Occipital lobe (tissue), 2 donors: ENCODE data around the gene RPL10L. TPM values are rescaled to one million over a fixed set of nuclear protein-coding genes. Genes with fewer than 3 reads are reported as not detected.

Experiments used
- DNase-seq: peaks from one replicate; lab custom pipeline; 2025; lab: John Stamatoyannopoulos, UW
- total RNA-seq: library from RNA; depleted of rRNA; stranded (reverse); fragments of >200 nt; gene quantifications from one replicate; pipeline ENCODE4 v1.2.3, GENCODE V29; 2014

The RPL10L gene
- not detected for total RNA-seq

DNA sequence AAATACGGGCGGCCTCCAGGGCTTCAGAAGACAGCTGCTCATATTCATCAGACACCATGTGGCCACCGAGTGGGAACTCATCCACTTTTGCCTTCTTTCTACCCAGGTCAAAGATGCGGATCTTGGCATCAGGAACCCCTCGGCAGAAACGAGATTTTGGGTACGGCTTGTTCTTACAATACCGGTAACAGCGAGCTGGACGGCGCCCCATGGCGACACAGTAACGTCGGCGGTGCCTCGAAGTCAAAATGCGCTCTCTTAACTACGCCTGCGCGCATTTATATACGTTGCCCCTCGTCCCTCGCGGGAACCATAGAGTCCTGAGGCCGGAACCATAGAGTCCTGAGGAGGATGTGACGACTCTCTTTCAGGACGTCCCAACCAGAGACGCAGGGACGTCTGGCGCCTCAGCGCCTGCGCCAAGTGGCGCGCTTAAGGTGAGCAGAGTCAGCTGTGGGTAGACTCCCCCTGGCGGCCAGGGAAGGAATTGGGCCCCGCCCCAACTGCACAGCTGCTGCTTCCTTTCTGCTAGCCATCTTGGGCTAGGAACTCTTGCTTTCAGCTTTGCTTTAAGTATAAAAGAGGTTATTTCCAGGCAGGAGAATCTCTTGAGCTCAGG is at the start of gene RPL10L:
Gene RPL10L (minus strand): TSS at position 256 of the 619 bp plus-strand sequence. CDS start 45 bp downstream, at position 211.
- no peak for DNase-seq

DNA sequence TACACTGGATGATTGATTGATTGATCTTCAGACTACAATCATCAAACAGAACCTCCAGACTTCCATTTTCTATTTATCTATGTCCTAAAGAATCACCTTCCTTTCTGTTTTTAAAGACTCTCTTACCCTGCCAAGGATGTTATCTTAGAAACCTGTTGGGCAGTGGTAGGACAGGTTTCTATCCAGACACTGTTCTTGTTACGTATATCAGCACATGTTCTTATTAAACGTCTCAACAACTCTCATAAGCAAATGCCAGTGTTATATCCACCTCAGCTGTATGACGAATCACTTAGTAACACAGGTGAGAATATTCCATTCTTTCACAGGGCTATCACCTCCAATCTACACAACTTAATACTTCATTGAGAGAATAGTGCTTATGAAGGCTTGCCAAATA is 40.2 kb upstream of the RPL10L start:
- no peak for DNase-seq

DNA sequence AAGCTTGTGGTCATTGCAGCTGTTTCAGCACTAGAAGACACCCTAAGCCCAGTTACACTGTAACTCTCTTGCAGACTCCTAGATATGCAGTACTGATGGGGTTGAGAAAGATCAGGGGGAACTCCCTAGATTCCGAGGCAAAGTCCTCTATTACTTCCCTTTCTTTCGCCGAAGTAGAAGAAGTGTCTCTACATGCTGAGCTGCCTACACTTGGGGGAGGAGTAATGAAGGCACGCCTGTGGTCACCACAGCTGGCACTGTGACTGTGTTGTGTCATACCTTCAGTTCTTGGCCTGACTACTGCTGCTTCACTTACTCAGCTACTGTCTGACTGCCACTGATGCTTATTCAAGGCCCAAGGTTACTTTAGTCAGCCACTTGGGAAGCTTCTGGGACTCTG is 35.1 kb upstream of the RPL10L start:
- DNase-seq, result no peak

DNA sequence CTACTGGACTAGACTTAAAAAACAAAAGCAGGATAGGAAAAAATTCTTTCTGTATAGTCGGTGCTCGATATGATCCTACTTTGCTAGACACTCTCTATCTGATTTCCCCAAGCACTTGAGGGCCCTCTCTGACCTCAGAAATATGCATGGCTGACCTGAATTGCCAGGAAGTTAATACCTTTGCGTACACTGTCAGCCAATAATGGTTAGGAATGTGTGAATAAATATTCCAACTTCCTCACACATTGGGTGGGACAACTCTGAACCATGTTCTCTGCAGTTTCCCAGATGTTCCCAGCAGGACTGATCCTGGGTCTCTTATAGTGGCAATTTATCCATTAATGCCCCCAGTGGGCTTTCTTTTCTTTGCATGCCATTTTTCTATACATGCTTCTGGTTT is 20.5 kb upstream of the RPL10L start:
- no peak for DNase-seq

DNA sequence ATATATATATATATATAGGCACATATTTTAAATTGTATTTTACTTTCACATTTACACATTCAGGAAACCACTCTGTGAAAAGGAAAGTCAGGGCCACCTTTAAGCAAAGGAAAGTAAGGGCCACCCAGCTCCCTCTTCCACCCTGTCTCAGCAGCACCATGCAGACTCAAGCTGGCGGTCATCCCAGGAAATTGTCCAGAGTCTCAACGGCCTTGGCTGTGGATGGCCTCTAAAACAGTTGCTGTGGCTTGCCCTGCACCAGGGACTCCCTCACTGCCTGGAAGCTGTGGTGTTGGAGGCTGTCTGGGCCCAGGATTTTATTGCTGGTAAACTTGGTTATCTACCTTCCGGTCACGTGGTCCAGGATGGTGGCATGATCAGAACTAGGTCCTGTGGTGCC is 11.8 kb upstream of the RPL10L start:
- DNase-seq, result no peak

DNA sequence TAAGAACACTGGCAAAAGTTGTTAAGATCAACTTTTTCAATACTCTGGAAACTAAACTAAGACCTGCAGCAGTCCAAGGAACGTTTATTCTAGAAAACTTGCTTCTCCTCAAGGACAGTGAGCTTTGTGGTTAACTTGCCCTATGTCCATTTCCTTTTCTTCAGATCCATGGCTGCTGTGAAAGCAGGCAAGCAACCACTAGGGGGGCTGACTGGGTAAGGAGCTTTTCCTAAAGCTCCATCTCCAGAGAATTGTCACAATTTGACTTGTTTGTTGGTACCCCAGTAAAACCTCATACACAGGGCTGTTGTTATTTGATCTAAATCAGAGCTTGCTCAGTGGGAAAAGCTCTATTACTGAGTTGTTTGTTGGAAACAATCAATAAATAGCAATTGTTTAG is 10.1 kb upstream of the RPL10L start:
- no peak for DNase-seq

DNA sequence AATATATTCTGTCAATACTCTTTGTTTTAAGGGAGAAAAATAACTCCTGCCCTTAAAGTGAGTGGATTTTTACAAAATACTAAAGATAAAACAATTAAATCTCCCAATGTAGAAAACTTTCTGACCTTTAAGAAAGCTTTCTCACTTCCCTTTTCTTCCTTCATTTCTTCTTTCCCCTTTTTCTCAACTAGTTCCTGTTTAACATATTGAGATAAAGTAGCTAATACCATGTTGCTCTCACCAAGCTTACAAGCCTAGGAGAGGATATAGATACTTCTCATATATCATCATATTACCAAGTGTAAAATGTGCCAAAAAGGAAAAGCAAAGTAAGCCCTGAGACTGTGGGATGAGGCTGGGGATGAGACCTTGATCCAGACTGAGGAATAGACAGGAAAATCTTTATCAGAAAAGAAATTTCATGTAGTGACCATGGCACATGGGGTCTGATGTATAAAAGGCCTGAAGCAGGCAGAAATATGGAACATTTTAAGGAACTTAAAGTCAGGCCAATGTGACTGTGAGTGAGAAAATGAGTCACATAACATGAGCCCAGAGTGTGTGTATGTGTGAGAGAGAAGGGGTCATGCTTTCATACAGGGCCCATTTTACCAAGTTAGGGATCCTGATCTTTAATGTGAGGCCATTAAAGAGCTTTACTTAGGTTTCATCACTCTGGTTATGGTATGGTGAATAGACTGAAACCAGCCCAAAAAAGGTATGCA is 1.6 kb upstream of the RPL10L start:
- DNase-seq, result no peak

DNA sequence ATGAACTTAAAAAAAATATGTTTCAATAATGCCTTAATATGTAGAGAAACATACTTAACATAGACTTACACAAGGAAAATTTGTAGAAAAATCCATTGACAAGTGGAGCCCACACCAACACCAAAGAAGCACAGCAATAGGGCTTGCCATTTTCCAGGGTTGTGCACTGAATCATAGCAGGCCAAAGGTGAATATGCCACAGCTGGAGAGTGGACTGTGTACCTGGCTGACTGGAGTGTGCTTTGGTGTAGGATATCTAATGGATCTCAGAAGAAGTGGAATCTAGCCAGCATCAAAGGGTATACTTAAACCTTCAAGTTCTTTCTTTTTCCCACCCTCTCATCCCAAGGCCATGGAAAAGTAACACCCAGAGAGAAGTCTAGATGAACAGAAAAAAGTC is 4.8 kb downstream of the RPL10L start:
- no peak for DNase-seq

DNA sequence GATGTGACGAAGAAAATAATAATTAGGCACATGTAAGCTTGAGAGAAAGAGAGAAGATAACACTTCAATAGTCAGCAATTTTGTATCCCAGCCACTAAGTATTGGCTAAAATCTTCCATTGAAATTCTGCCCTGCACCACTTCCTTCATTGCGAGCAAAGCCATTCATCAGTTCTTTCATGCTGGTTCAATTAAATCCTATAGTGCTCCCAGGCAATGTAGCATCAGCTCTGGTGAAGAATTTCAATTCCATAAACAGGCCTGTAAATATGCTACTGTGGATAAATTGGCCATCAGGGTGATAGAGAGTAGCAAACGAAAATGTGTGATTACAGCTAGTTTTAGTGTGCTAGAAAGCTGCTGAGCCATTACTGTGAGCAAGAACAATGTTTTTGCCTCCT is 24.7 kb downstream of the RPL10L start:
- no peak for DNase-seq
